HG03520 (cell line): ENCODE data around the gene QRSL1.
"Not testable (repeated sequence)": the region's sequence is repeated elsewhere in the genome, so short reads cannot be mapped to it uniquely, and the experiment has no call there.

ENCODE experiments used
- ATAC-seq: cut with Tn5 transposase; IDR thresholded peaks from one replicate; pipeline ENCODE4 v1.9.1; 2021; ENCODE audit warnings: mild to moderate bottlenecking, moderate library complexity; ENCODE audit not compliant: unreplicated experiment

QRSL1 gene

GRCh38 chr6:106622412-106622811 lies 7.0 kb upstream of the QRSL1 start:
- no peak for ATAC-seq

GRCh38 chr6:106623039-106623438 lies 6.3 kb upstream of the QRSL1 start:
- no peak for ATAC-seq

DNA sequence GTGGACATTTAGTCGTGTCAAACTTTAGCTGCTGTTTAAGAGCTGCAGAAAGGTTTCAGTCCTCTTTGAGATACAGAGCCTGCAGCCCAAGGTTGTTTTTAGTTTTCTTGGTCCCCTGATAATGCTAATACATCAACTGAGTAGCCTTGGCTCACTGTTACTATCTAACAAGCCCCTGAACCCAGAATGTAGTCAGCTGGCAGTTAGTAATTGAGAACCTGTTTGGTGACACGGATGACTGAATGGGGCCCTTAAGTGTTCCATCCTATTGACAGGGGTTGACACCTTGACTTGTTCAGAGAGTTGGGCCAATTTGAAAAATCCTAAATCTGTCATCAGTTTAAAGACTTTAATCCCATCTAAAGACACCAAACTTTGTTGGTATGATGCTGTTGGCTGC lies 2.9 kb upstream of the QRSL1 start:
- no peak for ATAC-seq

- not testable (repeated sequence) for ATAC-seq
These were observed 1.6 kb upstream of the QRSL1 start for GRCh38 chr6:106627760-106628159.

- peak; percentile 6 for ATAC-seq
These were observed 698 bp upstream of the QRSL1 start for GRCh38 chr6:106628658-106629102.

DNA sequence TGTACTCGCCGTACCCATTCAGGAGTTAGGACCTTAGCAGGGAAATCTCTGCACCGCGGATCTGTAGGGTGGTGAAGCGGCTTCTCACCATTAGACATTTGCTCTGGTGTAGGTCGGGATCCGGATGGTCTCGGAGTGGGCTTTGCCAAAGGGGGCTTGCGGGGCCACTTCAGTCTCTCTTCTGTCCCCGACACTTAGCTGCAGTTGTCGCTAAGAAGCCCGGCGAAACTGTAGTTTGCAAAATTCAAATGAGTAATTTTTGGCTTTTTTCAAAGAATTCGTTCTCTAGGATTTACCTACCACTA lies 433 bp downstream of the QRSL1 start:
- ATAC-seq, result no peak

- no peak for ATAC-seq
These were observed 988 bp downstream of the QRSL1 start for GRCh38 chr6:106630366-106630765.

DNA sequence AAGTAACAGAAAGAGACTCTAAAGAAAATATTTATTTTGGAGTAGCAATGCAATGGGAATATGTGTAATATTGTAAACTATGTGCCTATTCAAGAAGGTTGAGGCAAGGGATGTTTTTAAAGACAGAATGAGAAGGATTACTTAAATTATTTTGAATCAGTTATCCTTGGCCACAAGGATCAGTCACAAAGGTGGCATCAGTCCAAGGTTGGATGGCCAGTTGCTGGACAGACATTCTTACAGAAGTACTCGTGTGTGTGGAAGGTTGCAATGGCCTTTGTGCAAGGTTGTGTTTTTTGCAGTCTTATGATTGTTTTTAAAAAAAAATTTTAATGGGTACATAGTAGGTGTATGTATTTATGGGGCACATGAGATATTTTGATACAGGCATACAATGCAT lies 2.0 kb downstream of the QRSL1 start:
- ATAC-seq, result no peak

- no peak for ATAC-seq
These were observed 5.2 kb downstream of the QRSL1 start for GRCh38 chr6:106634565-106634964.

GRCh38 chr6:106637051-106637716 lies 7.8 kb downstream of the QRSL1 start:
- ATAC-seq, result peak; percentile 21

DNA sequence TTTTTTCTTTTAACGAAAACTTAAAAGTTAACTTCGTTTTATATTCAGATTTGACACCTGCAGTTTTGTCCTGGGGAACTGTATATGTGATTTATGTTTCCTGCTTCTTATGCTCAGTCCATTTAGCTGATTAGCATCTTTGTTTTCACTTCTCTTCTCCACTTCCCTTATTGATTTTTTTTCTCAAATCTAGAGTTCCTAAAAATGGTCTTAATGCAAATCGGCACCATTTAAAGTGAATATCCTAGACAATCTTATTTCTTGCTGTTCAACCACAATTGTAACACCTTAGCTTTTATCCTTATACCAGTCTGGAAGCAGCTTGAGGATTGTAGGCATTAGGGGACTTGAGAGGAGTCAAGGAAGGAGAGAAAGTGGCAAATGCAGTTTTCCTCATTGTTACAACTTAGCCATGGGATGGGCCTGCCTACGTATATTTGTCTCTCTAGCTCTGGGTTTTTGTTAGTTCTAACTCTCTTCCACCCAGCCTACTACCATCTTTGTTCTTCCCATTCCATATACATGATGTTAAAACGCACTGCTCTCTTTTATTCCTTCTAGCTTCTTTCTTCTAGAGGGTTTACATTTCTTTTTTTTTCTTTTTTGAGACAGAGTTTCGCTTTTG lies 8.5 kb downstream of the QRSL1 start:
- peak; percentile 60 for ATAC-seq

GRCh38 chr6:106639812-106640211 lies 10.4 kb downstream of the QRSL1 start:
- no peak for ATAC-seq

- no peak for ATAC-seq
These were observed 13.1 kb downstream of the QRSL1 start for GRCh38 chr6:106642476-106642875.

GRCh38 chr6:106643061-106643460 lies 13.7 kb downstream of the QRSL1 start:
- ATAC-seq, result no peak

- peak; percentile 88 for ATAC-seq
These were observed 19.4 kb downstream of the QRSL1 start for GRCh38 chr6:106648651-106649308.

GRCh38 chr6:106658469-106658868 lies 29.1 kb downstream of the QRSL1 start:
- ATAC-seq, result no peak

DNA sequence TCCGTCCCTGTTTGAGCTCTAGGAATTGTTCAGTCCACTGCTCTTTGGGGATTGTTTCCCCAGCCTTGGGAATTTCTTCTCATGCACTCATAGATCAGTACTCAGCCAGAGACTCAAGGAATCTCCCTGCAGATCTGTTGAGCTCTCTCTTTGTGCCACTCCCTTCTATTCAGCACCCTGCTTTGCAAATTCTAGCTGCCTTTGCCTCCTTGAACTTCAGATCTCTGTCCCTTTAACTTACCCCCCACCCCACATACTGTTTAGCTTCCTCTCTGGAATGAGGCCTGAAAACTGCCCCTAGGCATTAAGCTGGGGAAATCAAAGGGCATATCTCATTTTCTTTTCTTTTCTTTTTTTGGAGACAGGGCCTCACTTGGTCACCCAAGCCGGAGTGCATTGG lies 30.5 kb downstream of the QRSL1 start:
- ATAC-seq, result no peak

GRCh38 chr6:106662458-106662857 lies 33.1 kb downstream of the QRSL1 start:
- ATAC-seq, result no peak

- peak; percentile 94 for ATAC-seq
These were observed 37.1 kb downstream of the QRSL1 start for GRCh38 chr6:106666282-106667021.

GRCh38 chr6:106667022-106667402 lies 37.6 kb downstream of the QRSL1 start:
- ATAC-seq, result no peak

DNA sequence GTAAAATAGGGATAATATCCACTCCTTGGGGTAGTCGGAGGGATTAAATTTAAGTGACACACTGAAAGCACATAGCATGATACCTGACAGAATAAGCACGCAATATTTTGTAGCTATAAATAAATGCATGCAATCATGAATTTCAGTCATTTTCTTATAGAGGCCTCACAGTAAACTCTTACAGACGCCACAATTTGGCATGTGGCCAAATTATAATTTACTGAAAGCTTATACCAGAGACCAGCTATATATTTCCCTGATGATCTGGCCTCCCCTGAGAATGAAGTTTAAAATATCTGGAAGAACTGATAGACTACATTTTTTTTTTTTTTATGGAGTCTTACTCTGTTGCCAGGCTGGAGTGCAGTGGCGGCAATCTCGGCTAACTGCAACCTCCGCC lies 40.9 kb downstream of the QRSL1 start:
- no peak for ATAC-seq

- ATAC-seq, result no peak
These were observed 42.3 kb downstream of the QRSL1 start for GRCh38 chr6:106671651-106672050.
